H1 (cell line): ENCODE data around the gene CDH26. TPM values are rescaled to one million over a fixed set of nuclear protein-coding genes. Genes with fewer than 3 reads are reported as not detected.

Experiments used
- CTCF ChIA-PET: fragments of 300-600 bp; sonication (Branson Sonifier 250); formaldehyde crosslinking; loops from one replicate; lab custom pipeline; 2021; ENCODE audit not compliant: partially characterized antibody; lab: Charles Lee
- POLR2A ChIA-PET: fragments of 300-600 bp; sonication (Branson Sonifier 250); formaldehyde crosslinking; loops from one replicate; lab custom pipeline; 2021; ENCODE audit warnings: inconsistent platforms; ENCODE audit not compliant: partially characterized antibody; lab: Charles Lee
- DNase-seq, 2 experiments: peaks; one replicate each; pipeline versions ENCODE4 v3.0.0 to v3.0.0-alpha.2; 2010 to 2022; ENCODE audit warnings: low spot score in 2 of 2, low read depth in 1 of 2, mixed read lengths in 1 of 2
- FAIRE-seq: peaks from 2 replicates; lab custom pipeline; 2011; peaks lifted over from hg19 to GRCh38; lab: Jason Lieb, UNC
- H2AFZ ChIP-seq: 2 replicates; pipeline ENCODE4 v1.8.1; 2012; ENCODE audit warnings: low read length, inconsistent platforms
- H2AK5ac ChIP-seq: 2 replicates; pipeline ENCODE4 v1.6.1; 2013; ENCODE audit warnings: low read depth, low read length
- H2BK120ac ChIP-seq: replicated peaks from 2 replicates; pipeline ENCODE3; 2013; ENCODE audit warnings: low read depth, low read length, inconsistent platforms
- H2BK12ac ChIP-seq: 2 replicates; pipeline ENCODE4 v1.6.1; 2013; ENCODE audit warnings: low read depth, low read length
- H2BK15ac ChIP-seq: 2 replicates; pipeline ENCODE4 v1.6.1; 2013; ENCODE audit warnings: low read length
- H2BK20ac ChIP-seq: 2 replicates; pipeline ENCODE4 v1.6.1; 2013; ENCODE audit warnings: low read length
- H2BK5ac ChIP-seq: 2 replicates; pipeline ENCODE4 v1.6.1; 2013; ENCODE audit warnings: low read depth, low read length
- H3K14ac ChIP-seq: 2 replicates; pipeline ENCODE4 v1.6.1; 2013; ENCODE audit warnings: inconsistent platforms; ENCODE audit not compliant: insufficient read length
- H3K18ac ChIP-seq: 2 replicates; pipeline ENCODE4 v1.6.1; 2013; ENCODE audit warnings: low read length; ENCODE audit errors: extremely low read depth
- H3K23ac ChIP-seq: 2 replicates; pipeline ENCODE4 v1.6.1; 2013; ENCODE audit warnings: inconsistent platforms; ENCODE audit not compliant: insufficient read length
- H3K23me2 ChIP-seq: 2 replicates; pipeline ENCODE4 v1.6.1; 2013; ENCODE audit warnings: low read depth, low read length
- H3K27ac ChIP-seq: 2 replicates; pipeline ENCODE4 v1.6.1; 2011; ENCODE audit warnings: low read depth, low read length, inconsistent platforms
- H3K27me3 ChIP-seq, 4 experiments: replicated peaks in 1 of 4; 1 replicate in 1 of 4; 2 replicates in 3 of 4; pipeline versions ENCODE4 v1.6.1 to v1.8.1; 2011 to 2013; ENCODE audit warnings: low read length in 3 of 4, mild to moderate bottlenecking in 3 of 4, inconsistent platforms in 2 of 4, mixed read lengths in 2 of 4, moderate library complexity in 1 of 4; ENCODE audit not compliant: control insufficient read depth in 3 of 4, insufficient read depth in 3 of 4; ENCODE audit errors: extremely low read depth in 1 of 4
- H3K36me3 ChIP-seq, 4 experiments: 2 replicates each; pipeline versions ENCODE4 v1.6.1 to v1.8.1; 2011 to 2013; ENCODE audit warnings: mild to moderate bottlenecking in 4 of 4, low read length in 3 of 4, moderate library complexity in 2 of 4, control low read depth in 1 of 4, inconsistent platforms in 1 of 4; ENCODE audit not compliant: insufficient read depth in 4 of 4, control insufficient read depth in 2 of 4
- H3K4ac ChIP-seq: replicated peaks from 2 replicates; pipeline ENCODE3; 2013; ENCODE audit warnings: low read length, low read depth, mixed read lengths, inconsistent platforms; ENCODE audit not compliant: insufficient read length
- H3K4me1 ChIP-seq, 4 experiments: replicated peaks in 1 of 4; 1 replicate in 1 of 4; 2 replicates in 3 of 4; pipeline versions ENCODE4 v1.6.1 to v1.8.1; 2011 to 2013; ENCODE audit warnings: low read length in 3 of 4, inconsistent platforms in 2 of 4, mixed read lengths in 1 of 4; ENCODE audit not compliant: insufficient read depth in 4 of 4, control insufficient read depth in 3 of 4
- H3K4me2 ChIP-seq, 2 experiments: 2 replicates each; pipeline versions ENCODE4 v1.6.1 to v1.8.1; 2011 to 2013; ENCODE audit warnings: low read depth in 2 of 2, low read length in 2 of 2, control low read depth in 1 of 2, inconsistent platforms in 1 of 2, mild to moderate bottlenecking in 1 of 2; ENCODE audit not compliant: insufficient read depth in 1 of 2
- H3K4me3 ChIP-seq, 4 experiments: fragments of 200-600, 300-600 bp in 1 of 4; sonication (generic), shearing (Covaris generic), sonication (Bioruptor Twin) in 1 of 4; 2 replicates each; pipeline versions ENCODE4 v1.5.1 to v1.8.1; 2011 to 2016; ENCODE audit warnings: low read length in 4 of 4, low read depth in 3 of 4, control low read depth in 2 of 4, inconsistent platforms in 2 of 4, mild to moderate bottlenecking in 2 of 4, mixed read lengths in 1 of 4, moderate library complexity in 1 of 4; ENCODE audit not compliant: insufficient read depth in 2 of 4; ENCODE audit errors: extremely low read depth in 1 of 4
- H3K56ac ChIP-seq: replicated peaks from 2 replicates; pipeline ENCODE3; 2013; ENCODE audit warnings: low read depth, mild to moderate bottlenecking, mixed read lengths, low read length, inconsistent platforms; ENCODE audit not compliant: insufficient read length
- H3K79me1 ChIP-seq: 2 replicates; pipeline ENCODE4 v1.6.1; 2013; ENCODE audit warnings: low read depth, low read length, control low read depth
- H3K79me2 ChIP-seq, 2 experiments: 2 replicates each; pipeline versions ENCODE4 v1.6.1 to v1.8.1; 2012 to 2013; ENCODE audit warnings: low read length in 2 of 2, mild to moderate bottlenecking in 2 of 2, inconsistent platforms in 1 of 2; ENCODE audit not compliant: insufficient read depth in 2 of 2, control insufficient read depth in 1 of 2
- H3K9ac ChIP-seq, 4 experiments: replicated peaks in 1 of 4; 1 replicate in 1 of 4; 2 replicates in 3 of 4; pipeline versions ENCODE4 v1.6.1 to v1.8.1; 2011 to 2013; ENCODE audit warnings: low read depth in 3 of 4, low read length in 3 of 4, control low read depth in 2 of 4, mild to moderate bottlenecking in 2 of 4, moderate library complexity in 2 of 4, inconsistent platforms in 1 of 4; ENCODE audit errors: extremely low read depth in 1 of 4
- H3K9me3 ChIP-seq, 2 experiments: 2 replicates each; pipeline versions ENCODE4 v1.6.1 to v1.8.1; 2012 to 2013; ENCODE audit warnings: mild to moderate bottlenecking in 2 of 2, moderate library complexity in 2 of 2, control low read depth in 1 of 2, inconsistent platforms in 1 of 2, low read depth in 1 of 2, low read length in 1 of 2, mixed read lengths in 1 of 2; ENCODE audit not compliant: insufficient read depth in 2 of 2
- H4K20me1 ChIP-seq, 2 experiments: replicated peaks in 1 of 2; 2 replicates each; pipeline versions ENCODE3 to v1.8.1; 2011 to 2013; ENCODE audit warnings: inconsistent platforms in 2 of 2, low read length in 2 of 2, mild to moderate bottlenecking in 1 of 2; ENCODE audit not compliant: insufficient read depth in 2 of 2, control insufficient read depth in 1 of 2
- H4K5ac ChIP-seq: 2 replicates; pipeline ENCODE4 v1.6.1; 2013; ENCODE audit warnings: low read length, low read depth, mixed read lengths, inconsistent platforms; ENCODE audit not compliant: insufficient read length
- H4K8ac ChIP-seq: 2 replicates; pipeline ENCODE4 v1.8.0; 2013; ENCODE audit warnings: mild to moderate bottlenecking, moderate library complexity, low read length, inconsistent platforms; ENCODE audit not compliant: insufficient read depth; ENCODE audit errors: extremely low read depth
- H4K91ac ChIP-seq: replicated peaks from 2 replicates; pipeline ENCODE3; 2013; ENCODE audit warnings: low read length, mixed read lengths, inconsistent platforms; ENCODE audit not compliant: insufficient read length
- CEBPB ChIP-seq: IDR thresholded peaks from 2 replicates; pipeline ENCODE4 v1.6.1; 2012; ENCODE audit warnings: low read depth, low read length
- E2F6 ChIP-seq: IDR thresholded peaks from 2 replicates; pipeline ENCODE4 v1.6.1; 2012; ENCODE audit warnings: inconsistent platforms
- KDM4A ChIP-seq: IDR thresholded peaks from one replicate; pipeline ENCODE4 v1.7.1; 2012; ENCODE audit warnings: low read depth, mild to moderate bottlenecking, moderate library complexity, low read length, inconsistent platforms; ENCODE audit not compliant: severe bottlenecking
- MAX ChIP-seq: IDR thresholded peaks from 2 replicates; pipeline ENCODE4 v1.6.1; 2012; ENCODE audit warnings: inconsistent platforms
- NRF1 ChIP-seq: IDR thresholded peaks from 2 replicates; pipeline ENCODE4 v1.6.1; 2011; ENCODE audit warnings: mild to moderate bottlenecking, low read depth, low read length, improper control_type of control experiment
- RAD21 ChIP-seq, 2 experiments: IDR thresholded peaks in 1 of 2; conservative IDR thresholded peaks in 1 of 2; 2 replicates each; pipeline ENCODE4 v1.6.1; 2011; ENCODE audit warnings: low read depth in 2 of 2, low read length in 2 of 2, improper control_type of control experiment in 1 of 2, inconsistent platforms in 1 of 2, mild to moderate bottlenecking in 1 of 2, moderate library complexity in 1 of 2
- RFX5 ChIP-seq: IDR thresholded peaks from 2 replicates; pipeline ENCODE4 v1.6.1; 2011; ENCODE audit warnings: low read depth, low read length, improper control_type of control experiment, borderline replicate concordance
- SAP30 ChIP-seq: fragments of 300-600 bp; sonication (generic); IDR thresholded peaks from 2 replicates; pipeline ENCODE4 v1.7.1; 2012; ENCODE audit warnings: low read length, moderate library complexity, mild to moderate bottlenecking, inconsistent platforms; ENCODE audit not compliant: insufficient read depth, insufficient replicate concordance
- SUZ12 ChIP-seq: fragments of 200-600 bp; sonication (generic); IDR thresholded peaks from 2 replicates; pipeline ENCODE4 v1.6.1; 2012; ENCODE audit warnings: mild to moderate bottlenecking, inconsistent platforms, low read length, moderate library complexity, mixed read lengths
- TEAD4 ChIP-seq: IDR thresholded peaks from 2 replicates; pipeline ENCODE4 v1.6.1; 2012; ENCODE audit warnings: low read depth, low read length, inconsistent platforms, mixed read lengths
- WGBS, 2 experiments: shearing (Covaris generic) in 1 of 2; methylation state at CpG; one replicate each; pipeline versions ENCODE4 v1.1.6 to v1.1.7; 2013 to 2015; ENCODE audit warnings: low lambda C conversion rate in 2 of 2, mixed read lengths in 2 of 2, inconsistent platforms in 1 of 2, low coverage in 1 of 2, missing lambda C conversion rate in 1 of 2; ENCODE audit not compliant: insufficient replicate concordance in 2 of 2, insufficient coverage in 1 of 2, insufficient read length in 1 of 2; ENCODE audit errors: extremely low coverage in 1 of 2, missing lambda C conversion rate in 1 of 2; 5-methylcytosine and 5-hydroxymethylcytosine counted together
- polyA plus RNA-seq, 7 experiments: library from polyadenylated mRNA; depleted of rRNA in 3 of 7; stranded (reverse) in 5 of 7; unstranded in 2 of 7; fragments of >200 nt in 5 of 7; fragments of 200-250 nt in 2 of 7; gene quantifications; 1 replicate in 5 of 7; 2 replicates in 1 of 7; 4 replicates in 1 of 7; pipeline versions ENCODE4 v1.2.1 to v1.2.3, GENCODE V29; 2011 to 2013; ENCODE audit warnings: missing spikeins in 2 of 7, mixed read lengths in 2 of 7
- total RNA-seq: library from RNA; stranded (reverse); fragmentation: NEBNext Ultra II Directional; extraction: Animal tissue kit (Norgen Biotek cat#: 25700); gene quantifications from 2 replicates; pipeline ENCODE4 v1.2.1, GENCODE V29; 2021

CDH26 gene
- total and polyA plus RNA-seq, 2 of the 8 experiments (the other 6 are each of a cell fraction or from before 2014, with no cell fraction given): 1.5 to 1.7 TPM

GRCh38 chr20:60053818-60054190 lies 95.6 kb downstream of the CDH26 start:
- Histone ChIP-seq H3K36me3 (no peaks in the 10 kb centered on the region), H3K18ac (no peak overlapping the region), H3K23me2 (no peaks in the 10 kb centered on the region), H3K9me3 (no peaks in the 10 kb centered on the region), H4K8ac (no peak overlapping the region), H2BK20ac (no peak overlapping the region), H3K27ac (no peak overlapping the region), H3K27me3 (no peaks in the 10 kb centered on the region; a peak in 1 of 7 replicates), H3K9ac (no peak overlapping the region), H2BK120ac (no peak overlapping the region), H3K79me2 (no peaks in the 10 kb centered on the region), H3K4me3 (no peak overlapping the region), H2BK12ac (no peak overlapping the region), H2BK15ac (no peak overlapping the region), H3K23ac (no peak overlapping the region), H4K20me1 (no peaks in the 10 kb centered on the region), H2AK5ac (no peak overlapping the region), H3K4ac (no peak overlapping the region), H3K56ac (no peak overlapping the region), H3K4me1 (peaks cover 2 to 11% (median 6%) of the 10 kb centered on the region in 4 experiments; a peak in 6 of 7 replicates), H2AFZ (no peak overlapping the region), H4K5ac (no peak overlapping the region), H3K4me2 (no peak overlapping the region), H3K14ac (no peak overlapping the region), H4K91ac (no peak overlapping the region), H2BK5ac (no peak overlapping the region), H3K79me1 (no peaks in the 10 kb centered on the region)
- WGBS, 2 experiments: 81% methylated on average over 4 of the region's 4 CpGs; no CpG with 5 or more reads in 1 of the 2 experiments
- ChIA-PET CTCF (interaction anchor here (1.6 kb wide), 1 partner anchor 117 kb away, joined by 3 read pairs; no protein-coding TSS in a partner anchor), POLR2A (no interaction called here)
- DNase-seq (no peak), FAIRE-seq (no peak)
- TF ChIP-seq RAD21 (IDR thresholded peaks at IDR 0.05 in 1 of 2, conservative IDR thresholded peaks at IDR 0.05 in 1 of 2; ENCODE audit: low read depth in 2 of 2, low read length in 2 of 2): no peak
- TF ChIP-seq KDM4A: no peak
- no peak for TF ChIP-seq NRF1
- TF ChIP-seq TEAD4: no peak
- no peak for TF ChIP-seq RFX5
- TF ChIP-seq CEBPB: no peak
- no peak for TF ChIP-seq SUZ12
- TF ChIP-seq E2F6: no peak
- TF ChIP-seq SAP30: no peak
- no peak for TF ChIP-seq MAX
